Embryonic facial prominence (tissue), 1 donor: ENCODE measurements around the gene RGS12.
"Not testable (repeated sequence)": the region's sequence is repeated elsewhere in the genome, so short reads cannot be mapped to it uniquely, and the experiment has no call there.

ENCODE experiments used
- DNase-seq: peaks from one replicate; pipeline ENCODE4 v3.0.0-alpha.2; 2016; ENCODE audit errors: extremely low spot score

The RGS12 gene

DNA sequence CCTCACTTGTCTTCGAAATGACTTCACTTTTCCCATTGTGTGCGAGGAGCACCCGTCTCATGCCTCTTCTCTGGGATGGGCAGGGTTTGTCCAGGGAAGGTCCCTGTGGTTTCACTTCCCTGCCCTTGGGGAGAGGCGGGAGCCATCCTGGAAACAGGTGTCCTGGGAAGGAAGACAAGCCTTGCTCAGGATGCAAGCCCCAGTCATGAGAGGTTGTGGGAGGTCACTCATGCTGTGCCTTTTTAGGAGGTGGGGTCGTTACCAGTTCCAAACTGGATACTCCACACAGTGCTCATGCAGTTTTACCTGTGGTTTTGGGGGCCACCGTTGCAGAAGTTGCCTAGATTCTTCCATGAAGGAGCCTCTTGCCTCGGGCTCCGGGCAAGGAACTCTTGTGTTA lies 3.8 kb downstream of the RGS12 start:
- no peak for DNase-seq

DNA sequence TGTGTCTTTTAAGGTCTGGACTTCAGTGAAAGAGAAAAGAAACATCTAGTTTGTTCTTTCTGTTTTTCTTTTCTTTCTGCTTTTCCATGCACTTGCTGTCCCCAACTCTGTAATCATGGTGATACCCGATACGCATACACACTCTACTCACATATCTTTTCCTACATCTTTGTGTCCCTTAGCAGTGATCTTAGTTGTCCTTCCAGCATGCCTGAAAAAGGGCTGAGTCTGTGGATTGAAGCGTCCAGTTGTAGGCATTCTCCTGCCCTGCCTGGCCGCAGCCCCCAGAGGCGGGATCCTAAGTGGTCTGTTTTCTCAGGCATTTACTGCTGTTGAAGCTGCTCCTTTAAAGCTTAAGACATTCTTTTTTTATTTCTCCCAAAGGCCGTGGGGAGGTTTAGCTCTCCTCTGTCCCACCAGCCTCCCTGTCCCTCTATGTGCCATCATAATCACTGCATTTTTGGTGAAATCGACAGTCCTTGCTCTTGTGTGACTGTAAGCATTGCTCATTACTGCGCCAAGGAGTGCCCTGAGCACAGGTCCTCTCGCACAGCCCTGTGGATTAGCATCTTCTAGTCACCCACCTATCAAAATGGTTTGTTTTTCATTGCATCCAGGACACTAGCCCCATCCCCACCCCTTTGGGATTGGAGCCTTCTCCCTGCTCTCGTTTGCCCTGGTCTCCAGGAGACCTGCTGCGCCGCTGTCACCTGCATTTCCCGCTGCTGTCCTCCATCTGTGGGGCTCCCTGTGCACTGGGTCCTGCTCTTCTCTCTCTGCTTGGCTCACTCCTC lies 4.4 kb downstream of the RGS12 start:
- no peak for DNase-seq

DNA sequence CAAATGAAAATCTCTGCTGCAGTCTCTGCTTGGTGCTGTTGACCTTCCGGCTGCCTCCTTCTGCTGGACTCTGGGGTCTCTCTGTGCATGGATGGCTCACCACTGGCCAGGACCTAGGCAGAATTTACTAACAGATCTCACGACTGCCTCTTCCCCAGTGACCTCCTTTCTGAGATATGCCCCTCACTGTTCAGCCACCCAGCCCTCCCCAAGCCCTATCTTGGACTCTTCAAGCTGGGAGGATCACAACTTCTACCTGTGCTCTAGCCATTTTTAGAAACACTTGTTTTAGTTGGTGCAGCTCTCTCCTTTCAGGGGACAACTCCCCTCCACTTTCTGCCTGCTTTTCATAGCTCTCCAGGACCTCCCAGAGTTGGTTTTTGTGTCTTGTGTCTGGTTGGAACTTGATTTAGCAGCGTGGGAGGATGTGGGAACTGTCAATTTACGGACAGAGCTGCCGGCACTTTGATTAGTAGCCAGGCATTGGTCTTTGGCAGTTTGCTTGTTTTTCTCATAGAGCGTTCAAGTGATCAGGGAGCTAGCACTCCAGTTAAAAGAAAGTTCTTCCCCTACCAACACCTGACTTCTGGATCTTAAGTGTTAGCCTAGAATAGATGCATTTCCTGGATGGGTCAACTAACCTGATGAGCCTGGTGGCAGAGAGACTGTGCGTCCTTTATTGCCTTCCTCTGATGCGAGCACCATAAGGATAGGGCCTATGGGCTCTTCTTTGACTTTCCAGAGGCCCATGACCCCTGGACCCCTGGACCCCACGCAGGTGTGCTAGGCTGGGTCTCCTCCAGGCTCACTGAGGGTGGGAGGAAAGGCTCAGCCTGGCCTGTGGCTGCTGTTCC lies 6.5 kb downstream of the RGS12 start:
- DNase-seq, result no peak

DNA sequence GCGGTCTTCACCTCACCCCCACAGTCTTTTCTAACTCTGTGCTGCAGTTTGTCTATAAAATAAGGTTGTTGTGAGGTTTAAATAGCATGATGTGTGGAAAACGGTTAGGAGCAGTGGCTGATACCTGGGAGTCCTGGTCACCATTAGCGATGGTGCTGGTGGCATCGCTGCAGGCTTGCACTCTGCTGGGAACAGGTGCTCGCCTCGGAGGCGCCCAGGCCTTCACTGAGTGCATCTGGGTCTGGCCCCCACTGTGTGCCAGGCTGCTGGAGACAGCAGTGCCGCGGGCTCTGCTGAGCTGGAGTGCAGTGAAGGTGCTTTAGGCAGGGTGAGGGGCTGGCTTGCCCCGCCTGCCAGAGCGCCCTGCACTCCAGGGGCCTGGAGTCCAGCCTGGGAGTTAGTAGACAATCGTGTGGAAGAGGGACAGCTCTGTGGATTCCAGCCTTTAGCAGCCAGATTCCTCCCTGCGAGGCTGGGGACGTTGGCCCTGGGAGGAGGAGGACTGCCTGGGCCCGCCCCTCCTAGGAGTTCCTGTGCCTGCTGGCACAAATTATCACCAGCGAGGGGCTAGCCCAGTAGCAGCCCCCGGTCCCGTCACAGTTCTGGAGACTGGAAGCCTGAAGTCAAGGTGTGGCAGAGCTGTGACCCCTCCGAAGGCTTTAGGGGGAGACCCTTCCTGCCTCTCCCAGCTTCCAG lies 7.3 kb downstream of the RGS12 start:
- DNase-seq, result no peak

DNA sequence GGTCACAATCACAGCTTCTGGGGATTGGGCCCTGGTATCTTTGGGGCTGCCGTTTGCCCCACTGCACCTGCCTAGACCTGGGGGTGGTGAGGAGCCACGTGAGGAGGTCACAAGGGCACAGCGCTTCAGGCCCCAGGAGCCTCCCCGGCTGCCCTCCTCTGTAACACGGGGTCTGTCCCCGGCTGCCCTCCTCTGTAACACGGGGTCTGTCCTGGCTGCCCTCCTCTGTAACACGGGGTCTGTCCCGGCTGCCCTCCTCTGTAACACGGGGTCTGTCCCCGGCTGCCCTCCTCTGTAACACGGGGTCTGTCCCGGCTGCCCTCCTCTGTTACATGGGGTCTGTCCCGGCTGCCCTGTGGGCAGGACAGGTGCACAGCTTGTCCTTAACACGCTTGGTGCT lies 8.1 kb downstream of the RGS12 start:
- DNase-seq, result not testable (repeated sequence)

DNA sequence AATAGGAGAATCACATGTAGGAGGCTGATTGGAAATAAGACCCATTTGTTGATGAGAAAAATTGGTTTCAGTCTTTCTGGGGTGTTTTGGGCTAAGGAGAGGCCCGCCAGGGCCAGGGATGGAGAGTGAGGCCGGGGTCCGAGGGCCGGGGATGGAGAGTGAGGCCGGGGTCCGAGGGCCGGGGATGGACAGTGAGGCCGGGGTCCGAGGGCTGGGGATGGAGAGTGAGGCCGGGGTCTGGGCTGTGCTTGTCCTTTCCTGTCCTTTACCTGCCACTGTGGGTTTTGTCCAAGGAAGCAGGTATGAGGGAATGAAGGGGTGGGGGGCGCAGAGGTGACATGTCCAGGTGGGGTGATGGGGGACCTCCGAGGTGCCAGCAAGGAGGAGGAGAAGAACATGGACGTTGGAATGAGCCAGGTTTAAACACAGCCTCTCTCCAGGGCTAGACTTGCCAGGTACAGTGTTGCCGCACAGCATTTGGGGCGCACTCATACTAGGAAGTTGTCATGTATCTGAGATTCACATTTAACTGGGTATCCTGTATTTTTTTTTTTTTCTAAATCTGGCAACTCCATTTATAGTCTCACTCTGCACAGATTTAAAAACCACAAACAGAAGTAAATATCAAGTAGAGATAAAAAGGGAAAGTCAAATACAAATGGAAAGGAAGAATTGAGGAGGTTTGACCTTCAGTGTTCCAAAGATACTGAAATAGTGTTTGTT lies 8.8 kb downstream of the RGS12 start:
- DNase-seq, result no peak

DNA sequence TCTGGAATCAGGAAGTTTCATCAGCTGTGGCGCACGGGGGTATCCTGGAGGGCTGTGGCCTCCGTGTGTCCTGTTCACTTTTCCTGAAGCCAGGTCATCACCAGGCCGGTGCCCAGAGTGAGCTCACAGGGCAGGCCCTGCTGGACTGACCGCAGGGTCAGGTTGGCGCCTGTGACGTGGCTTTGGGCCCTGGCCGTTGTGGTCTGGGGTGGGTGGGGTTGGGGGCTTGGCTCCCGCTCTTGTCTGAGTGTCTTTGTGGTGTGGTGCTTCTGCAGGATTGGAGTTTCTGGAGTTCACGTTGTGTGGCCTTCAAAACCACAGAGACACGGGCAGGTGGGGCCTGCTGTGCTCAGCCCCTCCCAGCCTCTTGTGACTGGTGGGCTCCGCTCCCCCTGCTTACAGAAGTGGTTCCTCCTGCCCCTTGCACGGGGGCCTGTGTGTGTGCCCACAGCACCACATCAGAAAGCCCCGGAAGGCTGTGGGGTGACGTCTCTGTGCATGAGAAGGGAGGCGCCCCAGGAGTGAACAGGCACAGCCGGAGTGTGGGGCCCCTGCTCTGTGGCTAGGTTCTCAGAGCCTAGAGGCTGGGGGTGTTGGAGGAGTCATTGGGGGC lies 9.5 kb downstream of the RGS12 start:
- no peak for DNase-seq

DNA sequence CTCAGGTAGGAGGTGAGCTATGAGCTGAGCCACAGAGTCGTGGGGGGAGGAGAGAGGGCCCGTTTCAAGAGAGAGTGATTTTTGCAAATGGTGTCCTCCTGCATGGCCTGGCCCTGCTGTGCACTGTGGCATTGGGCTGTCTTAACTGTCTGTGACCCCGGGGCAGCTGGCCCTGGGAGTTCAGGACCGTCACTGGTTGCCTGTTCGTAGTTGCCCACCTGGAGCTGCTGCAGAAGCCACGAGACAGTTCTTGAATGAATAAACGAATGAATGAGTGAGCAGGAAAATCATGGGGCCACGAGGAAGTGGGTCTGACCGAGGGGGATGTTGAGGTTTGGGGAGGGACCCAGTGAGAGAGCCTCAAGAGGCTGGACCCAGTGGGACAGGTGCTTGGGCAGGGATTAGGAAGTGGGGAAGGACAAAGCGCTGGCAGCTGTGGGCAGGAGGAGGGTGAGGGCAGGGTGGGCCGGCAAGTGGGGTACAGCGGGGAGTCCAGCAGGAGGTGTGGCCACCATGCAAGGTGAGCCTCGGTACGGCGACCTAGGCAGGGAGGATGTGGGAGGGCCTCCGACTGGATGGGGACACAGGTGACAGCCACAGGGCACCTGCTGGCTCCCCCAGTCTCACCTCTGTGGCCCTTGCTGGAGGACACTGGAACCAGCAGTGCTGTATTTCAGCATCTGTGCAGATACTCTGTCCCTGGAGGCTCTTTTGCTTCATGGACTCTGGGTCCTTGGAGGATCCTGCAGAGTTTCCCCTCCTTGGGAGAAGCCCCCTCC lies 10.2 kb downstream of the RGS12 start:
- DNase-seq, result no peak

DNA sequence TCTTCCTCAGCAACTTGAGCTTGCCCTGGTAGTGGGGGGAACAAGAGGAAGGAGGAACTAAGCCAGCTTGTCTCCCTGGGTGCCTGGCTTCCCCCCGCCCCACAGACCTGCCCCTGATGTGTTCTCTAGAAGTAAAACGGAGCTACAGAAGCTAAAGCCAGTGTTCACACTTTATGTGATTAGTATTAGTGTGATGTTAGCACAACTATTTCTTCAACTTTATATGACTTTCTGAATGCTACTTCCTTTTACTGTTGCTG lies 10.7 kb downstream of the RGS12 start:
- no peak for DNase-seq

DNA sequence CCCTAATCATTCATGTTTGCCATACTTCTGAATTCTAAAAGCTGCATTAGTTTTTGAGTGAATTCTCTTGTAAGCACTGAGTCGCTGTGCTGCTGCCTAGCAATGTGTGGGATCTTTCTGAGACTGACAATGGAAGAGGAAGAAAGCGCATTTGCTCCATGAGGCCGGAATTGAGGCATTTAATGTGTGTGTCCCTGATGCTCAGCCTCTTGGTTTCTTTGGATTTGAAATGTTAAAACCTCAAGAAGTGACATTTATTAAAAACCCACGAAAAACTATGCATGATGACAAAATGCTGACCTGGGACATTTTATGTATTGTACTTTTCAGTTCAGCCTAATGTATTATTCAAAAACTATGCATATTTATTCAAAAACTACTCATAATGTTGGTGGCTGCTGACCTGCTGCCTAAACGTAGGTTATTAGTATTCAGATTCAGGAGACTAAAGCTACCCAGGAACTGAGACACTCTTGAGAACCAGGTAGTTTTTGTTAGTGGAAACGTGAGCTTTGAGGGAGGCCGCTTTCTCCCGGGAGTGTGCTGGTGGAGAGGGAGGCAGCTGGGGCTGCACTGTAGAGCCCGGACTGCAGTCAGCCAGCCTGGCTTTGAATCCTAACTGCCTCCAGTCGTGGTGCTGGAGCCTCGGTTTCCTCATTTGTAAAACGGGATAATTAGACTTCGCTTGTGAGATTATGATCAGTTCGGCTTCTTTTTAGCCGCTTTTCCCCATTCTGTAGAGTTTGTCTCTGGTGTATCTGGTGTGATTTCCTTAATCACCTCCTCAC lies 11.3 kb downstream of the RGS12 start:
- DNase-seq, result no peak

DNA sequence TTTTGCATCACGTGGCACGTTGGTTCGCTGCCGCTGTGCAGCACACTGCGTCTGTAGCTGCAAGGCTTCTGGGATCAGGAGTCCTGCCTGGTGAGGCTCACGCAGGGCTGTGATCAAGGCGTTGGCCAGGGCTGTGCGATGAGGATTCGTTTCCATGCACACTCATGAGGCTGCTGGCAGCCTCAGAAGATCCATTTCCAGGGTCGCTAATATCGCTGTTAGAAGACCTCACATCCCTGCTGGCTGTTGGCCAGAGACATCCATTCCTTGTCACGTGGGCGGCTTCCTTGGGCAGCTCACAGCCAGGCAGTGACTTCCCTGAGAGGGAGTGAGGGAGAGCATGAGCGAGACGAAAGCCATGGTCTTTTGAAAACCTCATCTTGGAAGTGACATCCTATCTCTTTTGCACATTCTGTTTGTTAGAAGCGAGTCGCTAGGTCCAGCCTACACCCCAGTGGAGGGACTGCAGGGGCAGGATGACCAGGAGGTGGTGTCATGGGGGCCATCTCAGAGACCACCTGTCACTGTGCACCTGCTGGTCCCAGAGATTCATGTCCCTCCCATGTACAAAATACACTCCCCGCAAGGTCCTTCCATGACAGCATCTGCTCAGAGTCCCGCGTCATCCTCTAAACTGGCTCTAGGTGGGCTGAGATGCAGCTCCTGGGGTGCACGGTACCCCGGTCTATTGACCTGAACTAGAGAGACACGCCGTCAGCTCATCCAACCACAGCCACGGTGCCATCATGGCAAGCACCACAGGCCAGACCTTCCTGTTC lies 12.2 kb downstream of the RGS12 start:
- no peak for DNase-seq

DNA sequence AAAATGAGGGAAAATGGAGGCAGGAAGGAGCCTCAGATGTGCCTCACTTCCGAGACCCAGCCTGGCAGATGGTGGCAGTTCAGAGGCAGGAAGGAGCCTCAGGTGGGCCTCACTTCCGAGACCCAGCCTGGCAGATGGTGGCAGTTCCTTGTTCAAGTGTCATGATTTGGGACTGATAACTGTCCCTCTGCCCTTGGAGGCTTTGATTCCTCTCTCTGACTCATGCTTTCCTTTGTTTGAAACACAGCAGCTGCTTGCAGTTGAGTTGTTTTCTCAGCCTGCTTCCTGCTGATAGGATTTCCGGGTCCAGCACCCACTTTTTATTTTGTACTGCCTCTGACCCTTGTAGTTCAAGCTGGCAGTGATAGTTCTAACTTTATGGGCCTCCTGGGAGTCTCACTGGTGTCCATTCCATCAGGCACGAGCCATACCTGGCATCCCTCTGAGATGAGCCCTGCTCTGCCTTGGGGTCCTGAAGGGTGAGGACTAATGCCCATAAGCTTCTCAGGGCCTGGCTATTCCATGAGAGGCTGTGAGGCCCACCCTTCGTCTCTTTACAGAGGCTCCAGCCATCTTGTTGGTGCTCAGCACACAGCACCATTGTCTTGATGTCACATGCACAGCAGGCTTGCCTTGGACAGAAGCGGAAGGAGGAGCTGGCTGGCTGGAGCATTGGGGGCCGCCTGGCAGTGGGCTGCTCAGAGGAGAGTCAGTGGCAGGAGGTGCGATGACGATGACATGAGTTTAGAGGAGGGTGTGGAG lies 13.0 kb downstream of the RGS12 start:
- no peak for DNase-seq

DNA sequence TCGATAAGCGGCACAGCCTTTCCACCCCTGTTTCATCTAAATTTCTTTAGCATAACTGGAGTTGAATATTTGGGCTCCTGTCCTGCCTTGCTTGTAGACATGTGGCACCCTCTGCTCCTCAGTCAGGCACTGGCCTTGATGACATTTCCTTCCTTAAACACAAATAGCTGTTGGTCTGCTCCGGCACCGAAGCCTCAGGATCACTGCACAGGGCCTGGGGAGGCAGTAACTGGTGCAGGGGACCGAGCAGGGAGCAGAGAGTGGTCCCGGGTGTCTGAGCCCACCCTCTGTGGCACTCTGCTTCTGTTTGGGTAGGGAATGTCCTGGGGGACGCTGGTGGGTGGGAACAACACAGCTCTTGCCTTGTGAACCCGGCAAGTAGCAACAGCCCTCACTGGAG lies 13.6 kb downstream of the RGS12 start:
- no peak for DNase-seq

DNA sequence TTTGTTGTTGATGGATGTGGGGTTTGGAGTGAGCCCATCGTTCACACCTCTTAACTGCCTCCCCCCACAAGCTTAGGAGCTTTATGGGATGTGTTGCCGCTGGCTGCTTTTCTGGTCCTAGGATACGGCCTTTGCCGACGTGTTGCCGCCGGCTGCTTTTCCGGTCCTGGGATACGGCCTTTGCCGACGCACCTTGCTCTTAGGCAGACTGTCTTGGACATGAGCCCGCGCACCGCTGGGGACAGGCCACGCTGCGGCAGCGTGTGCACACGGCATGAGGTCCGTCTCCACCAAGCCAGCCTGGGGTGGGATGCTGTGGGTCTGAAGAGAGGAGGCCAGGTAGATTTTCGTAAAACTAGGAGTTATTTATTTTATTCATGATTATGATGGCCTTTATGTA lies 14.2 kb downstream of the RGS12 start:
- DNase-seq, result no peak

DNA sequence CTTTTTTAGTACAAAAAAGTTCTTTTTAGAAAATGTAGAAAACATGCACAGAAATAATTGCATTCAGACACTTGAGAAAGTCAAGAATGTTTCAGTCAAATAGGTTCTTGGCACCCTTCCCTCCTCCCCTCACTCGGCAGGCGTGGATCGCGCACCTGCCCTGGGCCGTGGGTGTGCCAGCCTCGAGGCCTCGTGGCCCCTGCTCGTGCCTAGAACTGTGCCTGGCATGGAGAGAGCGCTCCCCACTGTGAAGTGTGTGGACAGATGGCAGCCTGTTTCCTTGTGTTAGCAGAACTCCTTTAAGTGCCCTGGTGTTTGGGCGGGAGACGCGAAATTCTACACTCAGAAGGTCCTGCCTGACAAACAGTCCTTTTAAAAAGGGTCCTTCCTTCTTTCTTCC lies 14.7 kb downstream of the RGS12 start:
- no peak for DNase-seq

DNA sequence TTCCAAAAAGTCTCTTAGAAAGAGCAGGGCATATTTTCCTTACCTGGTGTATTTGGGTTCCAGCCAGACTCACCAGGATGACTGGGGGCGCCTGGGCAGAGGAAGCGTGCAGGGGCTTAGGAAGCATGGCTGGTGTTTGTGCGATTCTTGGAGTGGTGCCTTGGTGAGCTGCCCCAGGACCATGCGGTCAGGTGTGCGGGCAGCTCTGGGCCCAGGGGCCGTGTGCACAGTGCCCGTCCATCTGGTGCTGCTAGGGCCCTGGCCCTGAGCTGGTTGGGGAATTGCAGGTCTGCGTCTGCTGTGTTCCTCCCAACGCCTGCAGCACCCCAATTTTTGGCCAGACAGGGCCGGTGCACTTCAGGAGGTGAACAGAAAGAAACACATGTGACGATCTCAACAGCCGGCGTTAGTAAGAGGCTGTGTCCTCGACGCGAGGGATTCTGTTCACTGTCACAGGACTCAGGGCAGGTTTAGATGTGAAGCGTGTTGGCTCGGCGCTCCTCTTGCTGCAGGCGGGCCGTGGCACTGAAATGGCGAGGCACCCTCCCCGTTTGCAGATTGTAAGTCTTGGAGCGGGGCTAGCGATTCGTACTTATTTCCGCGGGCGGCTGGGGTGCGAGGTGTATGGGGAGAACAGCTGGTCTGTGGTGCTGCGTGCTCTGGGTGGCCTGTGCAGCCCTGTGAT lies 15.2 kb downstream of the RGS12 start:
- no peak for DNase-seq

DNA sequence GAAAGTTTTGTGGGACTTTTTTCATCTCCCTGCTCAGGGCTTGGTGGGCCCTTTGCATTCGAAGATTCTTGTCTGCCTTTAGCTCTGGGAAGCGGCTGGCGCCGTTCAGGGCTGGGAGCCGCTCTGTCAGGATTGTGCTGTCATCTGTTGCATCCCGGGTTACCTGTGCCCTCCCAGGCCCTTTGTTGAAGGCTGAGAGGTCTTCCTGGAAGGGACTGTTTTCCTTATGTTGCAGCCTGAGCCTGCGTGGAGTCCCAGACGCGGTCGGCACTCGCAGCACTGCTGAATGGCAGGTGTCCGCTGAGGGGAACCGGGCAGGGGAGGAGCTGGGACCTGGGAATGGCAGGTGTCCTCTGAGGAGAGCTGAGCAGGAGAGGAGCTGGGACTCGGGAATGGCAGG lies 15.9 kb downstream of the RGS12 start:
- no peak for DNase-seq
